ENCODE results near the gene PCGF6.
"Not testable (repeated sequence)": the region's sequence is repeated elsewhere in the genome, so short reads cannot be mapped to it uniquely, and the experiment has no call there.

Gene PCGF6, protein sequence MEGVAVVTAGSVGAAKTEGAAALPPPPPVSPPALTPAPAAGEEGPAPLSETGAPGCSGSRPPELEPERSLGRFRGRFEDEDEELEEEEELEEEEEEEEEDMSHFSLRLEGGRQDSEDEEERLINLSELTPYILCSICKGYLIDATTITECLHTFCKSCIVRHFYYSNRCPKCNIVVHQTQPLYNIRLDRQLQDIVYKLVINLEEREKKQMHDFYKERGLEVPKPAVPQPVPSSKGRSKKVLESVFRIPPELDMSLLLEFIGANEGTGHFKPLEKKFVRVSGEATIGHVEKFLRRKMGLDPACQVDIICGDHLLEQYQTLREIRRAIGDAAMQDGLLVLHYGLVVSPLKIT

DNA sequence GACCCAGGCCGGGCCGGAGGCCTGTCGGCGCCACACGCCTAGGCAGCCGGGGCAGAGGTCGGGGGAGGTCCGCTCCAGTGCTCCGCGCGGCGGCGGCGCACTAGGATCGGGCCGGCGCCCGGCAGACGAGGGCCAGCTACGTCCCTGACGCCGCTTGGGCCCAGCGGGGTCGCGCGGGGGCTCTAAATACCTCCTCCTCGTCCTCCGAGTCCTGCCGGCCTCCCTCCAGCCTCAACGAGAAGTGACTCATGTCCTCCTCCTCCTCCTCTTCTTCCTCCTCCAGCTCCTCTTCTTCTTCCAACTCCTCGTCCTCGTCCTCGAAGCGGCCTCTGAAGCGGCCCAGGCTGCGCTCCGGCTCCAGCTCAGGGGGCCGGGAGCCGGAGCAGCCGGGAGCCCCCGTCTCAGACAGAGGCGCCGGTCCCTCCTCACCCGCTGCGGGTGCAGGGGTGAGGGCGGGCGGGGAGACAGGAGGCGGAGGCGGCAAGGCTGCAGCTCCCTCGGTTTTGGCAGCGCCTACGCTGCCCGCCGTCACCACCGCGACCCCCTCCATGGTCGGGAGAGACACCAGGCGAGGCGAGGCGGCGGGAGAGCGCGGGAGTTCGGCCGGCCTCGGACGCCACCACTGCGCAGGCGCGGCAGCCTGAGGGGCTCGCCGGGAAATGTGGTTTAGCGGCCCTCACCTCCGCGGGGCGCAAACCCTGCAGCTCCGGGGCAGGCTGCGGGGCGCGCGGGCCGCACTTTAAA lies at the start of gene PCGF6:
Gene PCGF6 (minus strand): TSS at position 624 of the 744 bp plus-strand sequence. CDS start 74 bp downstream, at position 550.
- peak; percentile 70 to 76 for DNase-seq (ENCODE audit: low read depth in 2 of 2)

DNA sequence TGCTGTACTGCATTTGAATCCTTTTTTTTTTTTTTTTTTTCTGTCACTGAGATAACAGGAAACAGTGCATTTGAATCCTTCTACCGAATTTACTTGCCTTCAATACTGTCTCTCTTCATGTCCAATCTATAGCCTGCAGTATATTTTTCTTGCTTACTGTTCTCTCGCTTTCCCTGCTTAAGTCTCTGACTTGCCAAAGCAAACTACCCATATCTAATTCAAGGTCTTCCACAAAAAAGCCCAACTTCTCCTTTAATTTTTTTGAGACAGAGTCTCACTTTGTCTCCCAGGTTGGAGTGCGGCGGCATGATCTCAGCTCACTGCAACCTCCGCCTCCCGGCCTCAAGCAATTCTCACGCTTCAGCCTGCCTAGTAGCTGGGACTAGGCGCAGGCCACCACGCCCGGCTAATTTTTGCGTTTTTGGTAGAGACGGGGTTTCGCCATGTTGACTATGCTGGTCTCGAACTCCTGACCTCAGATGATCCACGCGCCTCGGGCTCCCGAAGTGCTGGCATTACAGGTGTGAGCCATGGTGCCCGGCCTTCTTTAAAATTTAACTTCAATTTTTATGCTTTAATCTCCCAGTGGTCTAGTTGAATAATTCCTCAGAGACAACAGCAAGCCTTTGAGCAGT lies 46.4 kb upstream of the PCGF6 start:
- no peak for DNase-seq (ENCODE audit: low read depth in 2 of 2)

DNA sequence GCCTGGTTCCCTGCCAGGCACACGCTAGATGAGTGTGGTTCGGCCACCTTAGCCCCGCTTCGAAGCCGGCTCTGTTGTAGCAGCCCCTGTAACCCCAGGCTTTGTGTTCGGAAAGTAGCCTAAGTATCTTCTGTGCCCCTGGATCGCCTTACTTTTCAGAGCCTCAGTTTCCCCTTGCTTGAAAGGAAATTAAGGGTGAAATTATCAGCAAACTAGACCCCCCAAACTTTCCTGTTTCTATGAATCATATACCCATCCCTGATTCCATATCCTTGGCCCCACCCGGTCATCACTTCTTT lies 45.8 kb upstream of the PCGF6 start:
- DNase-seq (ENCODE audit: low read depth in 2 of 2) = no peak

DNA sequence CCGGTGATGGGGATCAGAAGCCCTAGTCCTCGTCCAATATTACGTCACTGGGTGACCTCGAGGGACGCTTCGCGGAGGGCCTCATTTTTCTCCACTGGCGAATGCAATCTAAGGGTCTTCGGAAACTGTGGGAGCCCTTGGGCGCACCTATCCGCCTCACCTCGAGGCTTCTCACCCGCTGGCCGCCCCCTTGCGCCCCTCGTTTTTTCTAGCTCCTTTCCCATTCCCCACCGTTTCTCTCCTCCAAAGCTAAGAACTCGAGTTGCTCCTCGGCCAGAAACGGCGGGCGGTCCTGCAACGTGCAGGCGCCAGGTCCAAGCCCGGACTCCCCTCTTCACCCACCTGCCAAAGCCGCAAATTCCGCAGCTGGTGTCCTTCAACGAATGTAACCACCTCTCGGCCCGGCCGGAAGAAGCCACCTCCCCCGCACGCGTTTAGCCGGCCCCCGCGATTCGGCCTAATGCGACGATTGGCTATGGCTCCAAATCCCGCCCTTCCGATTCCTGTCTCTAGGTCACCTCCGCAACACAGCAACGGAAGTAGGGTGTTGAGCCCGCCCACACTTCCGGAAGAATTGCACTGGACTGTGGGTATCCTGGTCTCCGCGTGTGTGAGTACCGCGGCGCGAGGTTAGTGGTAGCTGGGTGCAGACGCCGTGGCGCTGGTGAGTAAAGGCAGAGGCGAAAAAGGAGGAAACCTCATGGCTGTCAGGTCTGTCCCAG lies 45.3 kb upstream of the PCGF6 start, which contains the start of the genes ATP5MK and PDCD11:
Gene ATP5MK (minus strand): TSS at position 409 of the 722 bp plus-strand sequence. CDS start 4,018 bp downstream, outside the sequence.
Gene PDCD11 (plus strand): TSS at position 560 of the 722 bp plus-strand sequence. CDS start 1,801 bp downstream, outside the sequence.
- DNase-seq (ENCODE audit: low read depth in 2 of 2) = peak; percentile 93 to 96

DNA sequence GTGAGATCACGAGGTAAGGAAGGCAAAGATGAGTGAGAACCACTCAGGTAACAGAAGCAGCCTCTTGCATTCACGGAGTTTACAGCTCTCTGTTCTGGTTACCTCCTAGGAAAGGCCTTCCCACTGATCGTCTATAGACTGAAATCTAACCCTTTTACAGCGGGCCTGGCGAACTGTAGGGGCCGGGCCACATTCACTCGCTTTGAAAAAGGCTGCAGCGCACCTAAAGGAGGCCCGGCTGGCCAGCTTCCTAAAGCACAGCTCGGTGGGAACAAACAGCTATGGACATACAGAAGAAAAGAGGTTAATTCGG lies 44.8 kb upstream of the PCGF6 start:
- DNase-seq (ENCODE audit: low read depth in 2 of 2) = no peak

DNA sequence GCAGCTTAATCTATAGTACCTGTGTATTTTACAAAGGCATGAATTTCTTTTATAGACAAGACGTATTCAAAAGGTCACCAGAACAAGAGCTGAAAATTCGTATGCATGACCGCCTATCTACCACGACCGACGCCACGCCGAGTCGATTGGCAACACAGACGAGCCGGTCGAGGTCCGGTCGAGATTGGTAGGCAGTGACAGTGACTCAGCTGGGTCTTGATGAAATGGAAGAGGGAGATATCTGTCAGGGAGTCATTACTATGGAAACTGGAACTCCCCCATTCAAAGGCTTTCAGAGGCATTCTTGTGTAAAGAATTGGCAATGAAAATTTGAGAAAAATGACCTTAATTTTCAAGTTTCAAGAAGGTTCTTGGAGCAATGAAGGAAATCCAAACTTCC lies 43.2 kb upstream of the PCGF6 start:
- DNase-seq (ENCODE audit: low read depth in 2 of 2) = no peak

DNA sequence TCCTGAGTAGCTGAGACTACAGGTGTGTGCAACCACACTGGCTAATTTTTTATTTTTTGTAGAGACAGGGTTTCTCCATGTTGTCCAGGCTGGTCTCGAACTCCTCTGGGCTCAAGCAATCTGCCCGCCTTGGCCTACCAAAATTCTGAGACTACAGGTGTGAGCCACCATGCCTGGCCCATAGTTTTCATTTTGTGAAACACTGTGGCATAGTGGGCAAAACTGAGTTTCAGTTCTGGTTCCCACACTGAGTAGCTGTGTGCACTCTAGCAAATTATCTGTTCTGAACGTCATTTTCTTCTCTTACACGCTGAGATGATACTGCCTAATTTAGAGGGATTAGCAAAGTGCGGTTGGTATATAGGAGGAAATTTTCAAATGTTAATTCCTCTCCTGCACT lies 31.8 kb upstream of the PCGF6 start:
- no peak for DNase-seq (ENCODE audit: low read depth in 2 of 2)

DNA sequence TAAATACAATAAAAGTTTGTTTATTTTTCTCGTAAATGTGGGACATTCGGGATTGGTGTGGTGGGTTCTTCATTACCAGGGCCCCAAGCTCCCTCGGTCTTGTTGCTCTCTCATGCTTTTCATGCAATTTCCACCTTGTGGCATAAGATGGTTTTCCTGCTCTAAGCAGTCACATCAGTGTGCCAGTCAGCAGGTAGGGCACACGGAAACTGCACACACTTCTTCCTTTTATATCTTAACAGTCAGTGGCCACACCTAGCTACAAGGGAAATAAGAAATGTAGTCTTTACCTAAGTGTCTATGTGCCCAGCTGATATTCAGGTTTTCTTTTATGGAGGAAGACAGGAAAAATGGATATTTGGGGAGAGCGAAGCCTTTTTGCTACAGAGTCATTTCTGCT lies 23.3 kb upstream of the PCGF6 start:
- no peak for DNase-seq (ENCODE audit: low read depth in 2 of 2)

DNA sequence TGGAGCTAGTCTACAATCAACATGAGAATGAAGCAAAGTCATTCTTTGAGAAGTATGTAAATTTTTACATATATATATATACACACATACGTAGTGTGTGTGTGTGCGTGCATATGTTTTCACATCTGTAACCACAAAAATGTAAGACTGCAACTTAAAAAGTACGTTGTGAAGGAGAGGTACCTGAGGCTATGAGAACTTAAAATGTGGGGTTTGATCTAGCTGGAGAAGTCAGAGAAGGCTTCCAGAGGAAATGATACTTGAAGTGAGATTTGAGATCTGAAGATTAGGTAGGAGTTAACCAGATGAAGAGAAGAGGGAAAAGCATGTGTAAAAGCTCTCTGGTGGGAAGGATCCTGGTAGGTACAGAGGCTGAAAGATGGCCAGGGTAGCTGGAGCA lies 22.6 kb upstream of the PCGF6 start:
- DNase-seq (ENCODE audit: low read depth in 2 of 2) = no peak

DNA sequence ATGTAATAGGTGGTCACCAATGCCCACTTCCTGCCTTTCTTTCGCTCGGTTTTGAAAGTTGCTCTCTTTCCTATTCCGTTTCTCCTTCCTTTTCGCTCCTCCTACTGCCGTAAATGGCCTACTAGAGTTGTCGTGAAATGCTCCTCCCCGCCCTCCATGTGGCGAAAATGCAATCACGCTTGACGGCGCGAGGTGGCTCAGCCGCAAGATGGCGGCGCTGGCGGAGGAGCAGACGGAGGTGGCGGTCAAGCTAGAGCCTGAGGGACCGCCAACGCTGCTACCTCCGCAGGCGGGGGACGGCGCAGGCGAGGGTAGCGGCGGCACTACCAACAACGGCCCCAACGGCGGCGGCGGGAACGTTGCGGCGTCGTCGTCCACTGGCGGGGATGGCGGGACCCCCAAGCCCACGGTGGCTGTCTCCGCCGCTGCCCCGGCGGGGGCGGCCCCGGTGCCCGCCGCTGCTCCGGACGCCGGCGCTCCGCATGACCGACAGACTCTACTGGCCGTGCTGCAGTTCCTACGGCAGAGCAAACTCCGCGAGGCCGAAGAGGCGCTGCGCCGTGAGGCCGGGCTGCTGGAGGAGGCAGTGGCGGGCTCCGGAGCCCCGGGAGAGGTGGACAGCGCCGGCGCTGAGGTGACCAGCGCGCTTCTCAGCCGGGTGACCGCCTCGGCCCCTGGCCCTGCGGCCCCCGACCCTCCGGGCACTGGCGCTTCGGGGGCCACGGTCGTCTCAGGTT lies 17.0 kb upstream of the PCGF6 start, which contains the start of gene TAF5:
Gene TAF5 (plus strand): TSS at position 195 of the 737 bp plus-strand sequence. CDS start 14 bp downstream, at position 209.
- peak; percentile 83 to 87 for DNase-seq (ENCODE audit: low read depth in 2 of 2)

DNA sequence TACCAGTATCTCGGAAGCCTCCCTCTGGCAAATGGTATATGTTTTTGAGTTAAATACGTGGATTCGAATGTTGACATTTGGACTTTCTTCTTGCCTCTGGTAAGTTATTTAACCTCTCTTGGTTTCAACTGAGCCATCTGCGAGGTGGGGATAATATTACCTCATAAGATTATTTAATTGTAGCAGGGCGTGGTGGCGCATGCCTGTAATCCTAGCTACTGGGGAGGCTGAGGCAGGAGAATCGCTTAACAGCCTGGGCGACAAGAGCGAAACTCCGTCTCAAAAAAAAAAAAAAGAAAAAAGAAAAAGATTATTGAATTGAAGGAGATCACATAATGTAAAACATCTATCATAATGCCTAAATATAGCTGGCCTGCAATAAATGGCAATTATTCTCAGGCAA lies 16.4 kb upstream of the PCGF6 start:
- no peak for DNase-seq (ENCODE audit: low read depth in 2 of 2)

DNA sequence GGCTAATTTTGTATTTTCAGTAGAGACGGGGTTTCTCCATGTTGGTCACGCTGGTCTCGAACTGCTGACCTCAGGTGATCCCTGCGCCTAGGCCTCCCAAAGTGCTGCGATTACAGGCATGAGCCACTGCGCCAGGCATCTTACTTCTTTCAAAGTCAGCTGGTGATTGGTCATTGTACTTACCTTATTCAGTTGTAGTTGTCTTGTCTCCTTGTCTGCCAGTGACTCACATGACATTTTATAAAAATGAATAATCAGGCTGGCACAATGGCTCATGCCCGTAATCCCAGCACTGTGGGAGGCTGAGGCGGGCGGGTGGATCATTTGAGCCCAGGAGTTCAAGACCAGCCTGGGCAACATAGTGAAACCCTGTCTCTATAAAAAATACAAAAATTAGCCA lies 9.9 kb upstream of the PCGF6 start:
- not testable (repeated sequence) for DNase-seq (ENCODE audit: low read depth in 2 of 2)

DNA sequence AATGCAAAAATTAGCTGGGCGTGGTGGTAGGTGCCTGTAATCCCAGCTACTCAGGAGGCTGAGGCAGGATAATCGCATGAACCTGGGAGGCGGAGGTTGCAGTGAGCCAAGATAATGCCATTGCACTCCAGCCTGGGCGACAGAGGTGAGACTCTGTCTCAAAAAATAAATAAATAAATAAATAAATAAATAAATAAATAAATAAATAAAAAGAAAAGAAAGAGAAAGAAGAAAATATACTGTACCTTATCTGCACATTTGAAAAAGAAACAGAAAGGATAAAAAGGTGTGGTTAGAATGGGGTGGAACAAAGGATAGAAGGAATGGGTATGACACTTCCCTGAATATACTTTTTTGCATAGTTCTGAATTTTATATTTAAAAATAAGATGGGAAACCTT lies 8.6 kb upstream of the PCGF6 start:
- DNase-seq (ENCODE audit: low read depth in 2 of 2) = not testable (repeated sequence)

DNA sequence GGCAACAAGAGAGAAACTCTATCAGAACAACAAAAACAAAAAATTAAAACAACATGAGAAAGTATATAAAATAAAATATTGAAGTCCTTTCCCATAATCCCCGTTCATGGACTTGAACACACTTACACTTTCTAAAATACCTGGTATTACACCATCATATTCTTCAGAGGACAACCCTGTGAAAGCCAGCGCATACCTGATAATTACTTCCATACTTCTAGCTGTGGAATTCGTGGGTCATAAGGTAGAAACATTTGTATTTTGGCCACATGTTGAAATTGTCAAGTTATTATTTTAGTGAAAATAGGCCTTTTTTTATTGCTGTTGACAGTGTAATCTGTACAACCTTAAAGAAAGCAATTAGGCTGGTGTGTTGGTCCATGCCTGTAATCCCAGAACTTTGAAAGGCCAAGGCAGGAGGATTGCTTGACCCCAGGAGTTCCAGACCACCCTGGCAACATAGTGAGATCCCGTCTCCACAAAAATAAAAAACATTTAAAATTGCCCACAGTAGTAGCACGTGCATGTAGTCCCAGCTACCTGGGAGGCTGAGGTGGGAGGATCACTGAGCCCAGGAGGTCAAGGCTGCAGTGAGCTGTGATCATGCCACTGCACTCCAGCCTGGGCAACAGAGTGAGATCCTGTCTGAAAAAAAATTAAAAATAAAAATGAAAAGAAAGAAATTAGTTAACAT lies 5.1 kb upstream of the PCGF6 start:
- no peak for DNase-seq (ENCODE audit: low read depth in 2 of 2)

DNA sequence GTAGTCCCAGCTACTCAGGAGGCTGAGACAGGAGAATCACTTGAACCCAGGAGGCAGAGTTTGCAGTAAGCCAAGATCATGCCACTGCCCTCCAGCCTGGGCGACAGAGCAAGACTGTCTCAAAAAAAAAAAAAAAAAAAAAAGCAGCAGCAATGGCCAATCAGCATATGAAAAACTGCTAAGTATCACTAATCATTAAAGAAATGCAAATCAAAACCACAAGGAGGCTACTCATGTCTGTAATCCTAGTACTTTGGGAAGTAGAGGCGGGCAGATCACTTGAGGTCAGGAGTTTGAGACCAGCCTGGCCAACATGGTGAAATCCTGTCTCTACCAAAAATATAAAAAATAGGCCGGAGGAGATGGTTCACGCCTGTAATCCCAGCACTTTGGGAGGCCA lies 3.6 kb upstream of the PCGF6 start:
- not testable (repeated sequence) for DNase-seq (ENCODE audit: low read depth in 2 of 2)

DNA sequence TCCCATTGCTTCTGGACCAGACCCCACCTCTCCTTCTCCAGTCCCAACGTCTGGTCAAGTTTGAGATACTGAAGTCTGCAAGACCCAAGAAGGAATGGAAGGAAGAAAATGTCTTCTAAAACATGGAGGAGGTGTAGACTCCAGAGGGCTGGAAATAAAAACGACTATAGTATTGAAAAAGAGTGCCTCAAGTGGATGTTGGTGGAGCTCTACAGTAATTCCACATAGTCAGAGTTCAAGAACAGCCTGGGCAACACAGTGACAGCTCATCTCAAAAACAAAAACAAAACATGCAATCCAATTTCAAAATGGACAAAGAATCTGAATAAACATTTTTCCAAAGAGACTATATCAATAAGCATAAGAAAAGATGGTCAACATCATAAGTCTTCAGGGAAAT lies 2.3 kb upstream of the PCGF6 start:
- DNase-seq (ENCODE audit: low read depth in 2 of 2) = no peak

DNA sequence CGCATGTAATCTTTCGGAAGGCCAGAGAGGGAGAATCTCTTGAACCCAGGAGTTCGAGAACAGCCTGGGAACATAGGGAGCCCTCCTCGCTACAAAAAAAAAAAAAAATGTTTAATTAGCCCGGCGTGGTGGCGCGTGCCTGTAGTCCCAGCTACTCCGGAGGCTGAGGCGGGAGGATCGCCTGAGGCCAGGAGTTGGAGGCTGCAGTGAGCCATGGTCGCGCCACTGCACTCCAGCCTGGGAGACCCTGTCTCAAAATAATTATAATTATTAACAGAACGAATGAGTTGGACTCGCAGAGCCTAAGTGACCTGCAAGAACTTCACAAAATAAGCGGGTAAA lies 794 bp downstream of the PCGF6 start:
- DNase-seq (ENCODE audit: low read depth in 2 of 2) = no peak

DNA sequence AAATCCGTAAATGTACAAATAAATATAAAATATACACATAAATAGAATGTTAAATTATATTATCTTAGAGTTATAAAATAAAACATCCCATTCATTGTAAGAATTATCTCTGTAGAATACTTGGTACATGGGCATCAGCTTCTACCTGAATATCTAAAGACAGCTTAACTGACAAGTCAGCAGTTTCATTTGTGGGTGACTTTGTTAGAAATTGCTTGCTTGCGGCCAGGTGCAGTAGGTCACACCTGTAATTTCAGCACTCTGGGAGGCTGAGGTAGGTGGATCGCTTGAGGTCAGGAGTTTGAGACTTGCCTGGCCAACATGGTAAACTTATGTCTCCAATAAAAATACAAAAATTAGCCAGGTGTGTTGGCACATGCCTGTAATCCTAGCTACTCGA lies 14.6 kb downstream of the PCGF6 start:
- DNase-seq (ENCODE audit: low read depth in 2 of 2) = no peak

DNA sequence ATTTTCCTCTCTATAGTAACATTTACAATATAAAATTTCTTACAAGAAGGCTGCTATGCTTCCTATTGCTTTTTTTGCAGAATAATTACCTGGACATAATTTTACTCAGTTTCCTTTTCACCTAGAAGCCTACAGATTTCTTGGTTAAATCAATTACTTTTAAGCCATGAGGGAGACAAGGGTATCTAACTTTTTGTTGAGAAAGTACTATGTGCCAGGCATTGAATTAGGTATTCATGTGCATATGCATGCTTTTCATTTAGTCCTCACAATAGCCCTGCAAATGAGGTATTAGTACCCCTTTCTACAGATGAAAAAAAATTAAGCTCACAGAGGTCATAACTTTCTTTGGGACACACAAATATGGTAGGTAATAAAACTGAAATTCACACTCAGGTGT lies 16.4 kb downstream of the PCGF6 start:
- DNase-seq (ENCODE audit: low read depth in 2 of 2) = no peak

DNA sequence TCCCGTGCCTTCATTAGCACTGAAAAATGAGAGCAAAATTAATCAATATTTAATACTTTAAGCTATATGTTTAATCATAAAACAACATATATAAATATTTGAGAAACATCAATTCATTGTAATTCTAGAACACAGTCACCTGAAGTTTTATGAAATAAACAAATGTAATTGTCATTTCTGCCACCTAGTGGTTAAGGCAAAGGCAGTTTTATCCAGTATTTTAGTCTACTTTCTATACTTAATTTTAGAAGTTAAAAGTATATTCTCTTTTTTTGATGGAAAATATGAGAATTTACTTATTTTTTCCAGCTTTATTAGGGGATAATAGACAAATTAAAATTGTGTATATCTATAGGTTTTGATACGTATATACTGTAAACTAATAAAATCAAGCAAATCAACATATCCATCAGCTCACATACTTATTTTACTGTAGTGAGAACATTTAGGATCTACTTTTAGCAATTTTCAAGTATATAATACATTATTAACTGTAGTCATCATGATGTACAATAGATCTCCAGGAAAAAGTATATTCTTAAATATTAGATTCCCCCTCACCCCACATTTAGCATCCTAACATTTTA lies 16.9 kb downstream of the PCGF6 start:
- no peak for DNase-seq (ENCODE audit: low read depth in 2 of 2)

DNA sequence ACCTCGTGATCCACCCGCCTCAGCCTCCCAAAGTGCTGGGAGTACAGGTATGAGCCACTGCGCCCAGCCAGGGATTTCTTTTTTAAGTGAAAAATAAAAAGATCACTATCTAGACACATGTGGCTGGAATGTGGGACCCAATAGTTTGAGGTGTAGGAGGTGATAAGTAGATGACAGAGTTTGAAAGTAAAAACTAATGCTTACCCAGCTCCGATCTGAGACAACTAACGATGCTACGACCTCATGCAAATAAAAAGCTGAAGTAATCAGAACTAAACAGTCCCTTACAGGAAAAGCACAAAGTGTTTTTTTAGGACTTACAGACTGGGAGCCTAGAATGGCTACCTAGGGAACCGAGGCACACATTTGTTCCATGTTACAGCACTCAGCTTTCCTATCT lies 23.0 kb downstream of the PCGF6 start:
- no peak for DNase-seq (ENCODE audit: low read depth in 2 of 2)
